ENCODE measurements around the gene TMEM89.

Gene TMEM89

GRCh38 chr3:48642605-48643004 lies 21.0 kb upstream of the TMEM89 start:
- Histone ChIP-seq H3K4me3 (ENCODE audit: low read length) (no peak overlapping the region), H3K9ac (ENCODE audit: low read length) (no peak overlapping the region), H3K79me2 (ENCODE audit: low read length) (no peaks in the 10 kb centered on the region), H2AFZ (ENCODE audit: low read length) (no peak overlapping the region), H4K20me1 (ENCODE audit: insufficient read depth, low read length) (no peaks in the 10 kb centered on the region), H3K27me3 (replicated peaks; ENCODE audit: insufficient read depth, low read length) (peaks cover 19% of the 10 kb centered on the region), H3F3A (ENCODE audit: insufficient read depth, low read length) (no peaks in the 10 kb centered on the region), H3K9me3 (replicated peaks; ENCODE audit: insufficient read depth, low read length) (no peaks in the 10 kb centered on the region), H3K27ac (ENCODE audit: low read length) (no peak overlapping the region), H3K4me2 (ENCODE audit: low read depth, low read length) (no peak overlapping the region), H3K36me3 (replicated peaks; ENCODE audit: insufficient read depth, low read length) (no peaks in the 10 kb centered on the region), H3K4me1 (ENCODE audit: low read length) (no peaks in the 10 kb centered on the region), H3K9me2 (replicated peaks; ENCODE audit: insufficient read depth, low read length) (no peaks in the 10 kb centered on the region)
- TF ChIP-seq EZH2 (optimal IDR thresholded peaks at IDR 0.05; ENCODE audit: low read depth, low read length) (no peak), CTCF (IDR thresholded peaks at IDR 0.05; ENCODE audit: low read length) (no peak), EZH2phosphoT487 (IDR thresholded peaks at IDR 0.05; ENCODE audit: low read length) (no peak)
- DNase-seq = no peak

GRCh38 chr3:48641396-48641795 lies 19.8 kb upstream of the TMEM89 start:
- no peaks in the 10 kb centered on the region for H3F3A ChIP-seq (ENCODE audit: insufficient read depth, low read length)
- no peak overlapping the region for H2AFZ ChIP-seq (ENCODE audit: low read length)
- H3K79me2 ChIP-seq (ENCODE audit: low read length) = no peaks in the 10 kb centered on the region
- peaks cover 19% of the 10 kb centered on the region for H3K27me3 ChIP-seq (replicated peaks; ENCODE audit: insufficient read depth, low read length)
- TF ChIP-seq EZH2phosphoT487 (IDR thresholded peaks at IDR 0.05; ENCODE audit: low read length) (no peak), EZH2 (optimal IDR thresholded peaks at IDR 0.05; ENCODE audit: low read depth, low read length) (no peak), CTCF (IDR thresholded peaks at IDR 0.05; ENCODE audit: low read length) (no peak)
- H3K9me2 ChIP-seq (replicated peaks; ENCODE audit: insufficient read depth, low read length) = no peaks in the 10 kb centered on the region
- no peak overlapping the region for H3K4me2 ChIP-seq (ENCODE audit: low read depth, low read length)
- H3K4me3 ChIP-seq (ENCODE audit: low read length) = no peak overlapping the region
- H3K9me3 ChIP-seq (replicated peaks; ENCODE audit: insufficient read depth, low read length) = no peaks in the 10 kb centered on the region
- H3K4me1 ChIP-seq (ENCODE audit: low read length) = 0 out of 2 replicates have a peak, but pooled peaks cover 3% of the 10 kb centered on the region
- no peak for DNase-seq
- H3K9ac ChIP-seq (ENCODE audit: low read length) = no peak overlapping the region
- H3K36me3 ChIP-seq (replicated peaks; ENCODE audit: insufficient read depth, low read length) = no peaks in the 10 kb centered on the region
- H4K20me1 ChIP-seq (ENCODE audit: insufficient read depth, low read length) = no peaks in the 10 kb centered on the region
- H3K27ac ChIP-seq (ENCODE audit: low read length) = no peak overlapping the region

- peaks cover 19% of the 10 kb centered on the region for H3K27me3 ChIP-seq (replicated peaks; ENCODE audit: insufficient read depth, low read length)
- H3K79me2 ChIP-seq (ENCODE audit: low read length) = no peaks in the 10 kb centered on the region
- H3K9ac ChIP-seq (ENCODE audit: low read length) = no peak overlapping the region
- TF ChIP-seq EZH2 (optimal IDR thresholded peaks at IDR 0.05; ENCODE audit: low read depth, low read length) (no peak), CTCF (IDR thresholded peaks at IDR 0.05; ENCODE audit: low read length) (no peak), EZH2phosphoT487 (IDR thresholded peaks at IDR 0.05; ENCODE audit: low read length) (no peak)
- no peaks in the 10 kb centered on the region for H3K36me3 ChIP-seq (replicated peaks; ENCODE audit: insufficient read depth, low read length)
- no peak overlapping the region for H3K4me2 ChIP-seq (ENCODE audit: low read depth, low read length)
- H3K4me3 ChIP-seq (ENCODE audit: low read length) = no peak overlapping the region
- no peaks in the 10 kb centered on the region for H3K9me2 ChIP-seq (replicated peaks; ENCODE audit: insufficient read depth, low read length)
- no peak overlapping the region for H3K27ac ChIP-seq (ENCODE audit: low read length)
- no peaks in the 10 kb centered on the region for H4K20me1 ChIP-seq (ENCODE audit: insufficient read depth, low read length)
- no peaks in the 10 kb centered on the region for H3K9me3 ChIP-seq (replicated peaks; ENCODE audit: insufficient read depth, low read length)
- DNase-seq = no peak
- no peaks in the 10 kb centered on the region for H3F3A ChIP-seq (ENCODE audit: insufficient read depth, low read length)
- H2AFZ ChIP-seq (ENCODE audit: low read length) = no peak overlapping the region
- peaks cover 7% of the 10 kb centered on the region; the same call in 1 of the 2 replicates for H3K4me1 ChIP-seq (ENCODE audit: low read length)
Measured at GRCh38 chr3:48639944-48640606, 18.5 kb upstream of the TMEM89 start.

All from MM.1S (cell line).